GM10248 (cell line): Measurements from ENCODE around the gene BLTP3B.

Experiments used
- CTCF ChIA-PET: fragments of 300-600 bp; sonication (Branson Sonifier 250); formaldehyde crosslinking; extraction: SDS; loops from one replicate; lab custom pipeline; 2021; ENCODE audit warnings: antibody characterized with exemption; lab: Yijun Ruan, JAX
- POLR2A ChIA-PET: fragments of 350-650 bp; sonication (Branson Sonifier 250); formaldehyde crosslinking; extraction: SDS; loops from one replicate; lab custom pipeline; 2020; ENCODE audit warnings: antibody characterized with exemption; lab: Yijun Ruan, JAX
- DNase-seq: peaks from one replicate; pipeline ENCODE4 v3.0.0; 2012; ENCODE audit errors: extremely low spot score
- TF ChIP-seq, protein P1 (sequence below): IDR thresholded peaks from 2 replicates; pipeline ENCODE4 v1.5.1; 2012; ENCODE audit warnings: mild to moderate bottlenecking, low read depth; ENCODE audit errors: extremely low read depth, missing control alignments, control extremely low read depth

Gene BLTP3B

DNA sequence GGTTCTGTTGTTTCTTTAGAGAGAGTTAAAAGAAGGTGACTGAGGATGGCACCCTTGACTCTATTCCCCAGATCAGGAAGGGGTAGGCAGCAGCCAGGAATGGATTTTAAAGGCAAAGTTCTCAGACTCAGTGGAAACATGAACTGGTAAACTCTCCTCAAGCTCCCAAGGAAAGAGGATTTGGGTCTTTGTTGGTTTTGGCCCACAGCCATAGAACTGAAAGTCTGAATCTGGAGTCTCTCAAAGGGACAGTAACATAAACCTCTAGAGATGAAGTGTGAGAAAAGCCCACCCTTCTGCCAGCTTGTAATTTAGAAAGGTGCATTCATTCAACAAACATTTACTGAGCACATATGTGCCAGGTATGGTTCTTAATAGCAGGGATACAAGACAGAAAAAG is 28.6 kb upstream of the BLTP3B start:
- ChIA-PET CTCF (interaction anchor here (3.0 kb wide), 1 partner anchor 17 kb away, joined by 10 read pairs; no protein-coding TSS in a partner anchor), POLR2A (no interaction called here)
- TF ChIP-seq, protein P1, sequence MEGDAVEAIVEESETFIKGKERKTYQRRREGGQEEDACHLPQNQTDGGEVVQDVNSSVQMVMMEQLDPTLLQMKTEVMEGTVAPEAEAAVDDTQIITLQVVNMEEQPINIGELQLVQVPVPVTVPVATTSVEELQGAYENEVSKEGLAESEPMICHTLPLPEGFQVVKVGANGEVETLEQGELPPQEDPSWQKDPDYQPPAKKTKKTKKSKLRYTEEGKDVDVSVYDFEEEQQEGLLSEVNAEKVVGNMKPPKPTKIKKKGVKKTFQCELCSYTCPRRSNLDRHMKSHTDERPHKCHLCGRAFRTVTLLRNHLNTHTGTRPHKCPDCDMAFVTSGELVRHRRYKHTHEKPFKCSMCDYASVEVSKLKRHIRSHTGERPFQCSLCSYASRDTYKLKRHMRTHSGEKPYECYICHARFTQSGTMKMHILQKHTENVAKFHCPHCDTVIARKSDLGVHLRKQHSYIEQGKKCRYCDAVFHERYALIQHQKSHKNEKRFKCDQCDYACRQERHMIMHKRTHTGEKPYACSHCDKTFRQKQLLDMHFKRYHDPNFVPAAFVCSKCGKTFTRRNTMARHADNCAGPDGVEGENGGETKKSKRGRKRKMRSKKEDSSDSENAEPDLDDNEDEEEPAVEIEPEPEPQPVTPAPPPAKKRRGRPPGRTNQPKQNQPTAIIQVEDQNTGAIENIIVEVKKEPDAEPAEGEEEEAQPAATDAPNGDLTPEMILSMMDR = no peak
- DNase-seq = no peak

- TF ChIP-seq, protein P1 = no peak
- ChIA-PET CTCF (interaction anchor here (3.0 kb wide), 1 partner anchor 16 kb away, joined by 10 read pairs; no protein-coding TSS in a partner anchor), POLR2A (no interaction called here)
- no peak for DNase-seq
Measured at GRCh38 chr12:100170313-100170858, 27.7 kb upstream of the BLTP3B start.

DNA sequence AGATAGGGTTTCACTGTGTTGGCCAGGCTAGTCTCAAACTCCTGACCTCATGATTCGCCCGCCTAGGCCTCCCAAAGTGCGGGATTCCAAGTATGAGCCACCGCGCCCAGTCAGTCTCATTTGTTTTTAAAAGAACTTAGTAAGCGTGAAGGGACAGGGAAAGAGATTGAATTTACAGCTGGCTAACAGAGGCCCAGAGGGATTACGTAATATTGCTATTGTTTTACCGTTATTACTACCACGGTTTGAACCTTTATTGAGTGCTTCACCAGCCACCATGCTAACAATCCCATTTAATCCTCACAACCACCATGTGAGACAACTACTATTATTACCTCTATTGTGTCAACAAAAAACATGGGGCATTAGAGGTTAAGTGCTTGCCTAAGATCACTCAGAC is 26.7 kb upstream of the BLTP3B start:
- TF ChIP-seq, protein P1 = no peak
- DNase-seq = no peak
- ChIA-PET POLR2A (no interaction called here), CTCF (interaction anchor here (1.5 kb wide), 1 partner anchor 15 kb away, joined by 8 read pairs; no protein-coding TSS in a partner anchor)

GRCh38 chr12:100168562-100168961 is 25.9 kb upstream of the BLTP3B start:
- TF ChIP-seq, protein P1 = no peak
- CTCF ChIA-PET = interaction anchor here (1.5 kb wide), 1 partner anchor 14 kb away, joined by 8 read pairs; no protein-coding TSS in a partner anchor
- DNase-seq = no peak
- POLR2A ChIA-PET = no interaction called here

DNA sequence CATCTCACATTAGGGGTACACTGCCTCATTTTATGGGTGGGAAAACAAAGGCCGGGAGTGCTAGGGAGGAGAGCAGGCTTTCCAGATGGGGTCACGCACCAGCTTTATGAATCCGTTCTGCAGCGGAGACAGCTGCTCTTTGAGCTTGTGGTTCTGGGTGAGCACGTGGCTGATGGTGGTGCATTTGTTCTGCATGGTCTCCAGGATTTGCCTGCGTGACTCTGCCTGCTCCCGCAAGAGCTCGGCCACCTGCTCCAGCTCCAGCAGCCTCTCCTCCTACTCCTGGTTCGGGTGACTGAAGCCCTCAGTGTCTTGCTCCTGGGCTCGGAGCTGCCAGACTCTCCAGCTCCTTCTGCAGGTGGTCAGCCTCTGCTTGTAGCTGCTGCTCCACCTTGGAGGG is 23.6 kb upstream of the BLTP3B start:
- TF ChIP-seq, protein P1 = no peak
- DNase-seq = no peak
- POLR2A ChIA-PET = no interaction called here
- CTCF ChIA-PET = interaction anchor here (1.2 to 6.4 kb wide), 5 partner anchors 13 to 29 kb away, joined by 3 to 51 read pairs (median 4); no protein-coding TSS in a partner anchor

- no peak for DNase-seq
- ChIA-PET POLR2A (no interaction called here), CTCF (interaction anchor here (1.2 to 6.4 kb wide), 4 partner anchors 12 to 20 kb away, joined by 3 to 51 read pairs (median 4); no protein-coding TSS in a partner anchor)
- TF ChIP-seq, protein P1 = no peak
Measured at GRCh38 chr12:100165356-100165755, 22.7 kb upstream of the BLTP3B start.
